ENCODE results near the gene C3.

- TF ChIP-seq GATA2 (IDR thresholded peaks at IDR 0.05; ENCODE audit: low read depth, low read length) = no peak
- no peak for TF ChIP-seq GATA3 (IDR thresholded peaks at IDR 0.05; ENCODE audit: low read depth, low read length)
These were observed 41.3 kb downstream of the C3 start for GRCh38 chr19:6679139-6679538.

Data from SH-SY5Y (cell line).